GM12892 (cell line): ENCODE measurements around the gene ITGAE.

Experiments used
- POLR2A ChIP-seq: IDR thresholded peaks from 2 replicates; pipeline ENCODE4 v1.6.1; 2011; ENCODE audit warnings: low read depth, low read length, control low read depth
- POLR2AphosphoS5 ChIP-seq: IDR thresholded peaks from 2 replicates; pipeline ENCODE4 v1.6.1; 2011; ENCODE audit warnings: low read depth, low read length, control low read depth
- TAF1 ChIP-seq: IDR thresholded peaks from 2 replicates; pipeline ENCODE4 v1.6.1; 2011; ENCODE audit warnings: low read depth, mild to moderate bottlenecking, control low read depth, low read length, borderline replicate concordance

DNA sequence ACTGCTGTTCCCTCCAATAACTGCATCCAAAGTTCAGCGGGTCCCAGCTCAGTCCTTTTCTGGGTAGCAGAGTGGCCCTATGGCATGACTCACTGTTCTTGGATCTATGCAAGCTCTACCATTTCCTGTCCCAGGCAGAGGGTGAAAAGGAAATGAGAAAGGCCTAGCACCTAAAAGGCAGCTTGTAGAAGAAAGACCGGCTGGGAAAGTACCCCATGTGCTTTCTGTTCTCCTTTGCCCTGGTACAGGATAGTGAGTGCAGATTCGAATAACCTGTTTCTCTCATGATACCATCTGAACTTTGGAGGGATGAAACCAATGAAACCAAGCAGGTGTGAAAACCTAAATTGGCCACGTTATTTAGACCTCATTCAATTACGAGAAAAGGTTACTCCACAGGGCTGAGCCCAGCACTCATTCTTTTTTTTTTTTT, 90.0 kb downstream of the ITGAE start:
- TF ChIP-seq POLR2A (no peak), POLR2AphosphoS5 (no peak), TAF1 (no peak)
